K562 treated with DMSO at 1 percent for 4 hours (cell line): Measurements from ENCODE around the gene WDR4. TPM values are rescaled to one million over a fixed set of nuclear protein-coding genes. Genes with fewer than 3 reads are reported as not detected.

Source experiments
- total RNA-seq: library from RNA; unstranded; fragments of 300-600 nt; gene quantifications from 2 replicates; pipeline ENCODE4 v1.2.3, GENCODE V29; 2022; ENCODE audit not compliant: insufficient read depth

WDR4 gene, protein sequence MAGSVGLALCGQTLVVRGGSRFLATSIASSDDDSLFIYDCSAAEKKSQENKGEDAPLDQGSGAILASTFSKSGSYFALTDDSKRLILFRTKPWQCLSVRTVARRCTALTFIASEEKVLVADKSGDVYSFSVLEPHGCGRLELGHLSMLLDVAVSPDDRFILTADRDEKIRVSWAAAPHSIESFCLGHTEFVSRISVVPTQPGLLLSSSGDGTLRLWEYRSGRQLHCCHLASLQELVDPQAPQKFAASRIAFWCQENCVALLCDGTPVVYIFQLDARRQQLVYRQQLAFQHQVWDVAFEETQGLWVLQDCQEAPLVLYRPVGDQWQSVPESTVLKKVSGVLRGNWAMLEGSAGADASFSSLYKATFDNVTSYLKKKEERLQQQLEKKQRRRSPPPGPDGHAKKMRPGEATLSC
- total RNA-seq: 13.2 and 15.1 TPM in 2 replicates

DNA sequence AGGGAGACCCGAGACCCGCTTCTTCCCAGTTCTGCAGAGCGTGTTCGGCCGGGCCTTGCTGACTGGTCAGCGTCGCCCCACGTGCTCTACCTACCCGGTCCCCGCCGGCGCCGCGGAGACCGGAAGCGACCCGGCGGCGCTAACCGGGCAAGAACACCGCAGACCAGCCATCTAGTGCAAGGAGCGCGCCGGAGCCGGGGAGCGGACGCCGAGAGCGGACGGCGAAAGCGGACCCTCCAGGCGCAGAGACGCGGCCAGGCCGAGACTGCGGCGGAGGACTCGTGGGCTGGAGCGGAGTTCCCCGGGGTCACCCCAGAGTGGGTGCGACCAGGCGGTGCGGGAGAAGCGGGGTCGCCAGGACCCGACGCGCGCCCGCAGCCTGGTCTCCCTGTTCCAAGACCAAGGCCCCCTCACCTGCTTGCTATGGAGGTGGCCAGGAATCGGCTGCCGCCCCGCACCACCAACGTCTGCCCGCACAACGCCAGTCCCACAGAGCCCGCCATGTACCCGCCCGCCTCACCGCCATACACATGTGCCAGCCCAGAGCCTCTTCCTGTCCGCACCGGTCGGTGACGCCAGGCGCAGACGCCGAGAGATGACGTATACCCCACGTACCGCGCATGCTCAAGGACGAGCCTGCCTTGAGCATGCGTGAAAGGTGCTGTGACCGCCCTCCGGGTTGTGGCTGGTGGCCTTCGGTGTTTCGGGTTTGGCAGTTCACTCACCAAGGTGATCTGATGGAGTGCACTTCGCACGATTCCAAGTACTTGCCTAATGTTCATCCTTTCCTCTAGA lies at the start of gene WDR4:
Gene WDR4 (minus strand): TSS at position 547 of the 795 bp plus-strand sequence. CDS start 44 bp downstream, at position 503.

DNA sequence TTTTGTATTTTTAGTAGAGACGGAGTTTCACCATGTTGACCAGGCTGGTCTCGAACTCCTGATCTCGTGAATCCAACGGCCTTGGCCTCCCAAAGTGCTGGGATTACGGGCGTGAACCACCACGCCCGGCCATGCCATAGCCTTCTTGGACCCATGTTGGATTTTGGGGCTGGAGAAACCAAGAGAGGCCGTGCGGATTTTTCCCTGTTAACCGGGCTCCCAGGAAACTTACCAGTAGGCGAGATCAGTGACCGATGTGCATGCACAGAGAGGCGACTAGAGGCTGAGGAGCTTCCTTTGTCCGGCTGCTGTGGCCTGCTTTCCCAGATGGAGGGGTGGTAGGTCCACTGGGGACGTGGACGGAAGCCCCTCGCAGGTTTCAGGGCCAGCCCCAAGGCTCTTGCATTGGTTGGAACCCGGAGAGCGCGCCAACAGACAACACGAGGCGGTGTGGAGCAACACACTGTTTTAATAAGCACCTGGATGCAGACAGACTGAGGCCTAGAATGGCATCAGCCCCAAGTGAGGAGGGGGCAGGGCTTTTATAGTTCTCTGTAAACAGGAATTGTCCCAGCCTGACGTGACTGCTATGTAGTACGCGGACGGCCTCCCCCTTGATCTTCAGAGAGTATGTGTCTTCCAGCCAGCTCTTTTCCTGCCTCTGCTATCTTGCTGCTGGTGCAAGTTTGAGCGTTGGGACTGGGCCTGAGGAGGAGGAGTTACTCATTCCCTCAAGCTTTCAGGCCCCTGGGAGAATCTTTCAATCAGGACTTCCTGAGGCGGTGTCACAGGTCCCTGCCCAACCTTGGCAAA lies 46.0 kb upstream of the WDR4 start, which contains the start of gene ERVH48-1:
Gene ERVH48-1 (minus strand): TSS at position 517 of the 813 bp plus-strand sequence. CDS start 6,624 bp downstream, outside the sequence.

DNA sequence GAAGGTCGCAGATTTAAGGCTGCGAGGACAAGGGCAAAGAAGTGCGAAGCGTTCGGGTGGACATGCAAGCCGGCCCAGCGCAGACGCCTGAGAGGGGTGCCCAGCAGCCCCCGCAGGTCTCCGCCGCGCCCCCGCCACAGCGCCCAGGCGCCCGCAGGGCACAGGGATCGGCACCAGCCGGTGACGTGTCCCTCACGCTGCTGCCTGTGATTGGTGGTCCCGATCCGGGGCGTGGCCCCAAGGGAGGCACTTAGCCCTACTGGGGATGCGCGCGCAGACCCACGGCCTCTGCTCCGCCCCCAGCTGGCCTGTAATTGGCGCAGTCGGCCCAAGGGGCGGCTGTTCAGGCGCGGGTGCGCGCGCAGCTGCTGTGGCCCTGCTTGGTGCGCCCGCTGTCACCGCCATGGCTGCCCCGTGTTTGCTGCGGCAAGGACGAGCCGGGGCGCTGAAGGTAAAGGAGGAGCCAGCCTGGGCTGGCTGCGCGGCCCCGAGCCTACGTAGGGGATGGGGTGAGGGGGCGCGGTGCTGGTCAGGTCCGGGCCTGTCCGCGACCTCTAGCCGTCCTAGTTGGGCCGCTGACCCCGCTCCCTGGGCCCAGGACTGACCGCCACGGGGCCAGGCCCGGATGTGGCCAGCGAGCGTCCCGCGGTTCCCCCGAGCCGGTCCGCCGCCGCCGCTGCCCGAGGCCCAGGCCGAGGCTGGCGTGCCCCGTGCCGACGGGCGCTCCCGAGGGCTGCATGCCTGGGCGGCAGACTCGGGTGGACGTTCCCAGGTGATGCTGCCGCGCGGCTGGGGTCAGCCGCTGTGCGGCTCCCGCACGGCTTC lies 13.8 kb upstream of the WDR4 start, which contains the start of gene NDUFV3:
Gene NDUFV3 (plus strand): TSS at position 379 of the 825 bp plus-strand sequence. CDS start 25 bp downstream, at position 404.

Other genes starting within 250 kb of the WDR4 start
- not detected in 2 replicates for gene PDE9A, start 225.9 kb downstream of the WDR4 start, total RNA-seq
- 35.1 and 38.7 TPM in 2 replicates for gene NDUFV3, start 13.8 kb upstream of the WDR4 start, total RNA-seq
- gene ERVH48-1, start 46.1 kb upstream of the WDR4 start, total RNA-seq: not detected in 2 replicates
- 5.5 and 6.2 TPM in 2 replicates for gene PKNOX1, start 95.0 kb upstream of the WDR4 start, total RNA-seq
- 297 and 311 TPM in 2 replicates for gene CBS, start 196.3 kb upstream of the WDR4 start, total RNA-seq
- 50.5 and 61.0 TPM in 2 replicates for gene U2AF1, start 228.0 kb upstream of the WDR4 start, total RNA-seq